H1 (cell line): ENCODE data around the gene TSHZ2. TPM values are rescaled to one million over a fixed set of nuclear protein-coding genes. Genes with fewer than 3 reads are reported as not detected.

ENCODE experiments used
- CTCF ChIA-PET: fragments of 300-600 bp; sonication (Branson Sonifier 250); formaldehyde crosslinking; loops from one replicate; lab custom pipeline; 2021; ENCODE audit not compliant: partially characterized antibody; lab: Charles Lee
- POLR2A ChIA-PET: fragments of 300-600 bp; sonication (Branson Sonifier 250); formaldehyde crosslinking; loops from one replicate; lab custom pipeline; 2021; ENCODE audit warnings: inconsistent platforms; ENCODE audit not compliant: partially characterized antibody; lab: Charles Lee
- DNase-seq, 2 experiments: peaks; one replicate each; pipeline versions ENCODE4 v3.0.0 to v3.0.0-alpha.2; 2010 to 2022; ENCODE audit warnings: low spot score in 2 of 2, low read depth in 1 of 2, mixed read lengths in 1 of 2
- FAIRE-seq: peaks from 2 replicates; lab custom pipeline; 2011; peaks lifted over from hg19 to GRCh38; lab: Jason Lieb, UNC
- H2AFZ ChIP-seq: 2 replicates; pipeline ENCODE4 v1.8.1; 2012; ENCODE audit warnings: low read length, inconsistent platforms
- H2AK5ac ChIP-seq: 2 replicates; pipeline ENCODE4 v1.6.1; 2013; ENCODE audit warnings: low read depth, low read length
- H2BK120ac ChIP-seq: replicated peaks from 2 replicates; pipeline ENCODE3; 2013; ENCODE audit warnings: low read depth, low read length, inconsistent platforms
- H2BK12ac ChIP-seq: 2 replicates; pipeline ENCODE4 v1.6.1; 2013; ENCODE audit warnings: low read depth, low read length
- H2BK15ac ChIP-seq: 2 replicates; pipeline ENCODE4 v1.6.1; 2013; ENCODE audit warnings: low read length
- H2BK20ac ChIP-seq: 2 replicates; pipeline ENCODE4 v1.6.1; 2013; ENCODE audit warnings: low read length
- H2BK5ac ChIP-seq: 2 replicates; pipeline ENCODE4 v1.6.1; 2013; ENCODE audit warnings: low read depth, low read length
- H3K14ac ChIP-seq: 2 replicates; pipeline ENCODE4 v1.6.1; 2013; ENCODE audit warnings: inconsistent platforms; ENCODE audit not compliant: insufficient read length
- H3K18ac ChIP-seq: 2 replicates; pipeline ENCODE4 v1.6.1; 2013; ENCODE audit warnings: low read length; ENCODE audit errors: extremely low read depth
- H3K23ac ChIP-seq: 2 replicates; pipeline ENCODE4 v1.6.1; 2013; ENCODE audit warnings: inconsistent platforms; ENCODE audit not compliant: insufficient read length
- H3K23me2 ChIP-seq: 2 replicates; pipeline ENCODE4 v1.6.1; 2013; ENCODE audit warnings: low read depth, low read length
- H3K27ac ChIP-seq: 2 replicates; pipeline ENCODE4 v1.6.1; 2011; ENCODE audit warnings: low read depth, low read length, inconsistent platforms
- H3K27me3 ChIP-seq, 4 experiments: replicated peaks in 1 of 4; 1 replicate in 1 of 4; 2 replicates in 3 of 4; pipeline versions ENCODE4 v1.6.1 to v1.8.1; 2011 to 2013; ENCODE audit warnings: low read length in 3 of 4, mild to moderate bottlenecking in 3 of 4, inconsistent platforms in 2 of 4, mixed read lengths in 2 of 4, moderate library complexity in 1 of 4; ENCODE audit not compliant: control insufficient read depth in 3 of 4, insufficient read depth in 3 of 4; ENCODE audit errors: extremely low read depth in 1 of 4
- H3K36me3 ChIP-seq, 4 experiments: 2 replicates each; pipeline versions ENCODE4 v1.6.1 to v1.8.1; 2011 to 2013; ENCODE audit warnings: mild to moderate bottlenecking in 4 of 4, low read length in 3 of 4, moderate library complexity in 2 of 4, control low read depth in 1 of 4, inconsistent platforms in 1 of 4; ENCODE audit not compliant: insufficient read depth in 4 of 4, control insufficient read depth in 2 of 4
- H3K4ac ChIP-seq: replicated peaks from 2 replicates; pipeline ENCODE3; 2013; ENCODE audit warnings: low read length, low read depth, mixed read lengths, inconsistent platforms; ENCODE audit not compliant: insufficient read length
- H3K4me1 ChIP-seq, 4 experiments: replicated peaks in 1 of 4; 1 replicate in 1 of 4; 2 replicates in 3 of 4; pipeline versions ENCODE4 v1.6.1 to v1.8.1; 2011 to 2013; ENCODE audit warnings: low read length in 3 of 4, inconsistent platforms in 2 of 4, mixed read lengths in 1 of 4; ENCODE audit not compliant: insufficient read depth in 4 of 4, control insufficient read depth in 3 of 4
- H3K4me2 ChIP-seq, 2 experiments: 2 replicates each; pipeline versions ENCODE4 v1.6.1 to v1.8.1; 2011 to 2013; ENCODE audit warnings: low read depth in 2 of 2, low read length in 2 of 2, control low read depth in 1 of 2, inconsistent platforms in 1 of 2, mild to moderate bottlenecking in 1 of 2; ENCODE audit not compliant: insufficient read depth in 1 of 2
- H3K4me3 ChIP-seq, 4 experiments: fragments of 200-600, 300-600 bp in 1 of 4; sonication (generic), shearing (Covaris generic), sonication (Bioruptor Twin) in 1 of 4; 2 replicates each; pipeline versions ENCODE4 v1.5.1 to v1.8.1; 2011 to 2016; ENCODE audit warnings: low read length in 4 of 4, low read depth in 3 of 4, control low read depth in 2 of 4, inconsistent platforms in 2 of 4, mild to moderate bottlenecking in 2 of 4, mixed read lengths in 1 of 4, moderate library complexity in 1 of 4; ENCODE audit not compliant: insufficient read depth in 2 of 4; ENCODE audit errors: extremely low read depth in 1 of 4
- H3K56ac ChIP-seq: replicated peaks from 2 replicates; pipeline ENCODE3; 2013; ENCODE audit warnings: low read depth, mild to moderate bottlenecking, mixed read lengths, low read length, inconsistent platforms; ENCODE audit not compliant: insufficient read length
- H3K79me1 ChIP-seq: 2 replicates; pipeline ENCODE4 v1.6.1; 2013; ENCODE audit warnings: low read depth, low read length, control low read depth
- H3K79me2 ChIP-seq, 2 experiments: 2 replicates each; pipeline versions ENCODE4 v1.6.1 to v1.8.1; 2012 to 2013; ENCODE audit warnings: low read length in 2 of 2, mild to moderate bottlenecking in 2 of 2, inconsistent platforms in 1 of 2; ENCODE audit not compliant: insufficient read depth in 2 of 2, control insufficient read depth in 1 of 2
- H3K9ac ChIP-seq, 4 experiments: replicated peaks in 1 of 4; 1 replicate in 1 of 4; 2 replicates in 3 of 4; pipeline versions ENCODE4 v1.6.1 to v1.8.1; 2011 to 2013; ENCODE audit warnings: low read depth in 3 of 4, low read length in 3 of 4, control low read depth in 2 of 4, mild to moderate bottlenecking in 2 of 4, moderate library complexity in 2 of 4, inconsistent platforms in 1 of 4; ENCODE audit errors: extremely low read depth in 1 of 4
- H3K9me3 ChIP-seq, 2 experiments: 2 replicates each; pipeline versions ENCODE4 v1.6.1 to v1.8.1; 2012 to 2013; ENCODE audit warnings: mild to moderate bottlenecking in 2 of 2, moderate library complexity in 2 of 2, control low read depth in 1 of 2, inconsistent platforms in 1 of 2, low read depth in 1 of 2, low read length in 1 of 2, mixed read lengths in 1 of 2; ENCODE audit not compliant: insufficient read depth in 2 of 2
- H4K20me1 ChIP-seq, 2 experiments: replicated peaks in 1 of 2; 2 replicates each; pipeline versions ENCODE3 to v1.8.1; 2011 to 2013; ENCODE audit warnings: inconsistent platforms in 2 of 2, low read length in 2 of 2, mild to moderate bottlenecking in 1 of 2; ENCODE audit not compliant: insufficient read depth in 2 of 2, control insufficient read depth in 1 of 2
- H4K5ac ChIP-seq: 2 replicates; pipeline ENCODE4 v1.6.1; 2013; ENCODE audit warnings: low read length, low read depth, mixed read lengths, inconsistent platforms; ENCODE audit not compliant: insufficient read length
- H4K8ac ChIP-seq: 2 replicates; pipeline ENCODE4 v1.8.0; 2013; ENCODE audit warnings: mild to moderate bottlenecking, moderate library complexity, low read length, inconsistent platforms; ENCODE audit not compliant: insufficient read depth; ENCODE audit errors: extremely low read depth
- H4K91ac ChIP-seq: replicated peaks from 2 replicates; pipeline ENCODE3; 2013; ENCODE audit warnings: low read length, mixed read lengths, inconsistent platforms; ENCODE audit not compliant: insufficient read length
- ASH2L ChIP-seq: fragments of 200-600, 300-600 bp; sonication (generic); IDR thresholded peaks from one replicate; pipeline ENCODE4 v1.7.1; 2017; ENCODE audit warnings: low read length
- CHD2 ChIP-seq: IDR thresholded peaks from 2 replicates; pipeline ENCODE4 v1.6.1; 2012; ENCODE audit warnings: low read length, improper control_type of control experiment
- CREB1 ChIP-seq: IDR thresholded peaks from 2 replicates; pipeline ENCODE4 v1.6.1; 2012; ENCODE audit warnings: inconsistent platforms
- EP300 ChIP-seq, 2 experiments: IDR thresholded peaks; 1 replicate in 1 of 2; 2 replicates in 1 of 2; pipeline ENCODE4 v1.6.1; 2011 to 2012; ENCODE audit warnings: low read depth in 2 of 2, low read length in 2 of 2, mild to moderate bottlenecking in 2 of 2, borderline replicate concordance in 1 of 2, inconsistent platforms in 1 of 2, moderate library complexity in 1 of 2
- FOSL1 ChIP-seq: IDR thresholded peaks from 2 replicates; pipeline ENCODE4 v1.6.1; 2011; ENCODE audit warnings: mild to moderate bottlenecking, low read depth, low read length, moderate library complexity; ENCODE audit not compliant: insufficient read depth
- GTF2F1 ChIP-seq: IDR thresholded peaks from 2 replicates; pipeline ENCODE4 v1.6.1; 2012; ENCODE audit warnings: low read depth, low read length, improper control_type of control experiment, borderline replicate concordance
- JUND ChIP-seq: IDR thresholded peaks from 2 replicates; pipeline ENCODE4 v1.6.1; 2011; ENCODE audit warnings: mild to moderate bottlenecking, improper control_type of control experiment, low read length
- MAX ChIP-seq: IDR thresholded peaks from 2 replicates; pipeline ENCODE4 v1.6.1; 2012; ENCODE audit warnings: inconsistent platforms
- RAD21 ChIP-seq, 2 experiments: IDR thresholded peaks in 1 of 2; conservative IDR thresholded peaks in 1 of 2; 2 replicates each; pipeline ENCODE4 v1.6.1; 2011; ENCODE audit warnings: low read depth in 2 of 2, low read length in 2 of 2, improper control_type of control experiment in 1 of 2, inconsistent platforms in 1 of 2, mild to moderate bottlenecking in 1 of 2, moderate library complexity in 1 of 2
- SP1 ChIP-seq: IDR thresholded peaks from 2 replicates; pipeline ENCODE4 v1.6.1; 2011; ENCODE audit warnings: low read depth, low read length
- SP4 ChIP-seq: IDR thresholded peaks from 2 replicates; pipeline ENCODE4 v1.6.1; 2012; ENCODE audit warnings: low read length, inconsistent platforms
- TBP ChIP-seq: IDR thresholded peaks from 2 replicates; pipeline ENCODE4 v1.6.1; 2011; ENCODE audit warnings: low read depth, low read length, improper control_type of control experiment
- TCF12 ChIP-seq: IDR thresholded peaks from 2 replicates; pipeline ENCODE4 v1.6.1; 2011; ENCODE audit warnings: low read depth, mild to moderate bottlenecking, low read length
- WGBS, 2 experiments: shearing (Covaris generic) in 1 of 2; methylation state at CpG; one replicate each; pipeline versions ENCODE4 v1.1.6 to v1.1.7; 2013 to 2015; ENCODE audit warnings: low lambda C conversion rate in 2 of 2, mixed read lengths in 2 of 2, inconsistent platforms in 1 of 2, low coverage in 1 of 2, missing lambda C conversion rate in 1 of 2; ENCODE audit not compliant: insufficient replicate concordance in 2 of 2, insufficient coverage in 1 of 2, insufficient read length in 1 of 2; ENCODE audit errors: extremely low coverage in 1 of 2, missing lambda C conversion rate in 1 of 2; 5-methylcytosine and 5-hydroxymethylcytosine counted together
- polyA plus RNA-seq, 7 experiments: library from polyadenylated mRNA; depleted of rRNA in 3 of 7; stranded (reverse) in 5 of 7; unstranded in 2 of 7; fragments of >200 nt in 5 of 7; fragments of 200-250 nt in 2 of 7; gene quantifications; 1 replicate in 5 of 7; 2 replicates in 1 of 7; 4 replicates in 1 of 7; pipeline versions ENCODE4 v1.2.1 to v1.2.3, GENCODE V29; 2011 to 2013; ENCODE audit warnings: missing spikeins in 2 of 7, mixed read lengths in 2 of 7
- total RNA-seq: library from RNA; stranded (reverse); fragmentation: NEBNext Ultra II Directional; extraction: Animal tissue kit (Norgen Biotek cat#: 25700); gene quantifications from 2 replicates; pipeline ENCODE4 v1.2.1, GENCODE V29; 2021

Gene TSHZ2
- total and polyA plus RNA-seq, 2 of the 8 experiments (the other 6 are each of a cell fraction or from before 2014, with no cell fraction given): 0.14 to 0.30 TPM

GRCh38 chr20:53413186-53413631, 441.1 kb downstream of the TSHZ2 start:
- DNase-seq (peak; percentile 73 to 86), FAIRE-seq (peak; percentile 89)
- H3K4ac ChIP-seq: no peak overlapping the region
- peak overlapping the region; percentile 92; the same call in 1 of the 2 replicates for H3K18ac ChIP-seq
- 0 out of 2 replicates have a peak overlapping the region, but pooled peaks have one; percentile 27 for H2BK20ac ChIP-seq
- H3K27me3 ChIP-seq: no peaks in the 10 kb centered on the region
- H2AK5ac ChIP-seq: no peak overlapping the region
- H4K5ac ChIP-seq: peak overlapping the region; percentile 3
- no peak overlapping the region; the same call in 1 of the 2 replicates for H2BK5ac ChIP-seq
- no peaks in the 10 kb centered on the region; a peak in 1 of 8 replicates for H3K36me3 ChIP-seq
- 23% methylated on average over 15 of the region's 15 CpGs; no CpG with 5 or more reads in 1 of the 2 experiments for WGBS, 2 experiments
- no peak overlapping the region for H4K8ac ChIP-seq
- ChIA-PET POLR2A (interaction anchor here (0.6 to 0.8 kb wide), 2 partner anchors 154 to 178 kb away, joined by 3 read pairs; no protein-coding TSS in a partner anchor), CTCF (interaction anchor here (0.8 to 4.3 kb wide), 28 partner anchors 9 to 690 kb away, joined by 3 to 30 read pairs (median 3); no protein-coding TSS in a partner anchor)
- H3K27ac ChIP-seq: no peak overlapping the region
- H3K23ac ChIP-seq: no peak overlapping the region
- H3K56ac ChIP-seq: no peak overlapping the region
- peak overlapping the region; percentile 54 to 62 for H3K4me2 ChIP-seq
- H3K9ac ChIP-seq: no peak overlapping the region
- peak overlapping the region; percentile 81 for H2BK120ac ChIP-seq
- H2BK12ac ChIP-seq: peak overlapping the region; percentile 62; the same call in 1 of the 2 replicates
- no peaks in the 10 kb centered on the region for H3K79me1 ChIP-seq
- peak overlapping the region; percentile 95 for H2AFZ ChIP-seq
- no peaks in the 10 kb centered on the region for H3K79me2 ChIP-seq
- H3K23me2 ChIP-seq: no peaks in the 10 kb centered on the region; the same call in 1 of the 2 replicates
- H3K4me1 ChIP-seq: peaks cover 0 to 7% (median 4%) of the 10 kb centered on the region in 4 experiments; a peak in 5 of 7 replicates
- H2BK15ac ChIP-seq: no peak overlapping the region
- no peak overlapping the region for H4K91ac ChIP-seq
- no peaks in the 10 kb centered on the region for H4K20me1 ChIP-seq
- H3K9me3 ChIP-seq: no peaks in the 10 kb centered on the region
- H3K14ac ChIP-seq: no peak overlapping the region
- H3K4me3 ChIP-seq: peak overlapping the region in 1 of 4 experiments; percentile 42; a peak in 3 of 8 replicates
- TF ChIP-seq GTF2F1 (no peak), FOSL1 (no peak), SP1 (no peak), TBP (no peak), SP4 (0 out of 2 replicates have a peak, but pooled peaks have one; percentile 50), EP300 (IDR thresholded peaks at IDR 0.05; ENCODE audit: borderline replicate concordance in 1 of 2, low read depth in 2 of 2, low read length in 2 of 2) (peak in 1 of 2 experiments; percentile 58; a peak in 1 of 3 replicates), RAD21 (IDR thresholded peaks at IDR 0.05 in 1 of 2, conservative IDR thresholded peaks at IDR 0.05 in 1 of 2; ENCODE audit: low read depth in 2 of 2, low read length in 2 of 2) (peak; percentile 90 to 91), TCF12 (peak; percentile 98), CREB1 (no peak), JUND (0 out of 2 replicates have a peak, but pooled peaks have one; percentile 39), ASH2L (no peak), MAX (peak; percentile 76), CHD2 (peak; percentile 73; the same call in 1 of the 2 replicates)
